ENCODE results near the gene MYH6.
"Not testable (repeated sequence)": the region's sequence is repeated elsewhere in the genome, so short reads cannot be mapped to it uniquely, and the experiment has no call there.

MYH6 gene

DNA sequence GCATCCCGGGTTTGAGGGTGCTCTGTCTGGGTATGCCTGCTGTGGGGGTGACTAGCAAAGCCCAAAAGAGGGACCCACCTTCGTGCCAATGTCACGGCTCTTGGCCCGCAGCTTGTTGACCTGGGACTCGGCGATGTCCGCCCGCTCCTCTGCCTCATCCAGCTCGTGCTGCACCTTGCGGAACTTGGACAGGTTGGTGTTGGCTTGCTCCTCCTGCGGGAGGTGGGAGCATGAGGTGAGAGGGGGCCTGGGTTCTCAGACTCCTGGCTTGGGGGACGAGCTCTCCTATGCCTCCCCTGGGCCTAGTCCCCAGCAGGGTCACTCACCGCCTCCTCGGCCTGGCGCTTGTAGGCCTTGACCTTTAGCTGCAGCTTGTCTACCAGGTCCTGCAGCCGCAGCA is 5.6 kb upstream of the MYH6 start:
- no peak for DNase-seq

GRCh38 chr14:23411563-23412525 is 3.8 kb upstream of the MYH6 start:
- DNase-seq = no peak

- DNase-seq = no peak
Measured at GRCh38 chr14:23409966-23410635, 2.0 kb upstream of the MYH6 start.

GRCh38 chr14:23409475-23409874 is 1.4 kb upstream of the MYH6 start:
- DNase-seq = no peak

DNA sequence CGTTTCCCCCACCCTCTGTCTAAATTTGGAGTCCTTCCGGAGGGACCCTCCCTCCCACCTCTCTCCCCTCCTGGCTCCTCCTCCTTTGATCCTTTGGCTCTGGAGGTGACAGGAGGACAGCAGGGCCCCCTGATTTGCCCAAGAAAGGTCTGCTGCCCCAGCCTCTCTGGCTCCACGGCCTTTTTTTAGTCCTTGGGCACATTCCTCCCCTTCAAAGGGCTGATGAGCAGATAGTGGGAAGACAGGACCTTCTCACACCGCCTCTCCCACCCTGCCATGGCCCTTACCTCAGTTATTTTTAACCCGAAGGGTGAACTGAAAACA is 196 bp upstream of the MYH6 start:
- DNase-seq = no peak

- no peak for DNase-seq
Measured at GRCh38 chr14:23406725-23407355, 1.2 kb downstream of the MYH6 start.

GRCh38 chr14:23406244-23406643 is 1.8 kb downstream of the MYH6 start:
- no peak for DNase-seq

- DNase-seq = no peak
Measured at GRCh38 chr14:23405516-23406025, 2.5 kb downstream of the MYH6 start.

DNA sequence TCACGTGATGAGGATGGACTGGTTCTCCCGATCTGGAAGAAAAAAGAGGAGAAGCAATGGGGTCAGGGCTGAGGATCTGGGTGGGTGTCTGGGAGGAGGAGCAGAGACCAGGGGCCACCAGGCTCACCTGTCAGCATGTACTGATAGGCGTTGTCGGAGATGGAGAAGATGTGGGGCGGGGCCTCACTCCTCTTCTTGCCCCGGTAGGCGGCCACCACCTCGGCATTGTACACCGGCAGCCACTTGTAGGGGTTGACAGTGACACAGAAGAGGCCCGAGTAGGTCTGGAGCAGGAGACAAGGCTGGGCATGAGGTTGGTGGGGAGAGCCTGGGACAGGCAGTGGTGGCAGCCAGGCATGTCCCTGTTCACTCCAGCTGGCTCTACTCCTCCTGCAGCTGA is 3.0 kb downstream of the MYH6 start:
- DNase-seq = no peak

DNA sequence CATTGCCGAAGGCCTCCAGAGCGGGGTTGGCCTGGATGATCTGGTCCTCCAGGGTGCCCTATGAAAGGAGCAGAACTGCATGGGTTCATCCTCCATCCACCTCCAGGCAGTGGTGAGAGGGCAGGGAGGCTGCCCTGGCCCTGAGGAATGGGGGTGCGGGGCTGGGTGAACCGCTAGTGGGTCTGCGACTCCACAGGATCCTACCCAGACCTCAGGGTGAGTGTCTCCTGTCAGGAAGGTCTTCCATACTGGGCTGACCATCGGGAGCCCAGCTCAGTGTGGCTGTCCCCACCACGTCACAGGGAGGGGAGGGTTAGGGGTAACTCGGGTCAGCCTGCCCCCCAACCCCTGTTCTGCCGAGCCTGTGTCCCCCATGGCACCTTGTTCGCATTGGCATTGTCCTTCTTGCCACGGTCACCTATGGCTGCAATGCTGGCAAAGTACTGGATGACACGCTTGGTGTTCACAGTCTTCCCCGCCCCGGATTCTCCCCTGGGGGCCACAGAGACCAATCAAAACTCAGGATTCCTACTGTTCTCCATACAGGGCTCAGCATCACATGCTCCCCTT is 3.7 kb downstream of the MYH6 start:
- no peak for DNase-seq

DNA sequence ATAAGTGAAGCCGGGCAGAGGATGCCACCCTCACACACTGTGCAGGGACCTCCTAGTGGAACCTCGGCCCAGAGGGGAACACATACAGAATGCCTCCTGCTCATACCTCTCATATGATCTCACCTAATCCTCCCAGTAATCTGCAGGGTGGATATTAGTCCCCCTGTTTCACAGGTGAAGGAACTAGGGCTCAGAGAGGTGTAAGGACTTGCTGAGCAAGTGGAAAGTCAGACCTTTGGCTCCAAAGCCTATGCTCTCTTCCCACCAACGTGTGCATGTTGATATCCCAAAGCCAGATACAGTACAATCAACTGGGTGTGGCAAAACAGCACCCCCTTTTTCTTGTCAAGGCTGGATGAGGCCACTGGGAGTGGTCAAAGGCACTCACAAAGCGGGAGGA is 4.2 kb downstream of the MYH6 start:
- DNase-seq = no peak

DNA sequence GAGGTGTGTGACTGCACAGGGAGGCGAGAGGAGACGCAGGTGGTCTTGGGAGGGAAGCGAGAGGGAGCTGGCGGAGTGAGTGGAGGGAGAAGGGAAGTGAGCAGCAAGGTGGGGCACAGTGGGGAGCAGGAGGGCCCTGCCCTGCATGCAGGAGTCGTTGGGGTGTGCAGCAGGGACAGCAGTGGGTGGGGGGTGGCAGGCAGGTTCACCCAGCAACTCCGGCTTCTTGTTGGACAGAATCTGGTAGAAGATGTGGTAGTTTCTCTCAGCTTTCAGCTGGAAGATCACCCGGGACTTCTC is 5.0 kb downstream of the MYH6 start:
- DNase-seq = no peak

DNA sequence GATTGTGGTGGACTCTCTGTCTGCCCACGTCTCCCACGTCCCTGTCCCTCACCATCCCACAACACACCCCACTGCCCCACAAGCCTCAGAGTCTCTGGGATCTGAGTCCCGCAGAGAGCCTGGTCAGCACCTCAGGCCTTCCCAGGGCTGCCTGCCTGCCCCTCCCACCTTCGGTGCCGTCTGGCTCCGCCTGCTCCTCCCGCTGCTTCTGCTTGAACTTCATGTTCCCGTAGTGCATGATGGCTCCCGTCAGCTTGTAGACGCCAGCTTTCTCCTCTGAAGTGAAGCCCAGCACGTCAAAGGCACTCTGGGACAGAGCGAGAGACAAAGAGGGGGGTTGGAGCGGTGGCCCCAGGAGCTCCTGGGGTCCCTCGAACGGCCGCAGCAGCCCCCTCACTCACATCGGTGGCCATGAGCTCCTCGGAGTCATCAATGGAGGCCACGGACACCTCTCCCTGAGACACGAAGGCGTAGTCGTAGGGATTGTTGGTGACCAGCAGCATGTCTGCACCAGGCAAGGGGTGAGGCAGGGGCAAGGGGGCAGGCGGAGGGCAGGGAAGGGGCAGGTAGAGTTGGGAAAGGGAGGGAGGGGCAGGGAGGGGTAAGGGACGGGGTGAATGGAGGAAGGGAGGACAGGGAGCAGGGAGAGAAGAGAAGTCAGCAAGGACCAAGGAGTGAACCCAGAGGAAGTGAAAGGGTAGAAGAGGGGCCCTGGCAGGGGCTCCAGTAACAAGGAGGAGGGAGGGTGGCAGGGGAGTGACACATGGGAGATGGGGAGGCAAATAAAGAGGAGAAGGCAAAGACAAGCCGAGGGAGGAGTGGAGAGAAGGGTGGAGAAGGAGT is 5.6 kb downstream of the MYH6 start:
- no peak for DNase-seq

DNA sequence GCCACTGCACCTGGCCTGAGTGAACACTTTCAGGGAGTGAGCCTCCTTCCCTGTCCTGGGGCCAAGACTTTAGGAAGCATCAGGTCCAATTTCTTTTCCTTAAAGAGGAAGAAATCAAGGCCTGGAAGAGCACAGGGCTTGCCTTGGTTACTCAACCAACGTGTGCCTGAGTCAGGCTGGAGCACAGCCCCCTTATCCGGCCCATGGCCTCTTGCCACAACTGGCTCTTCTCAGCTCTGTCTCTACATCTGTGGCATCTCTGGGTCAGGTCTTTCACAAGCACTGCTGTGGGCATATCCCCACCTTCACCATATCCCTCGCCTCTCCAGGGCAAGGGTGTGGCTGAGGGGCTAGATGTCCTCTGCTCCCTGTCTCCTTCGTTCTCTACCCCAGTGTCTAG is 6.8 kb downstream of the MYH6 start:
- no peak for DNase-seq

DNA sequence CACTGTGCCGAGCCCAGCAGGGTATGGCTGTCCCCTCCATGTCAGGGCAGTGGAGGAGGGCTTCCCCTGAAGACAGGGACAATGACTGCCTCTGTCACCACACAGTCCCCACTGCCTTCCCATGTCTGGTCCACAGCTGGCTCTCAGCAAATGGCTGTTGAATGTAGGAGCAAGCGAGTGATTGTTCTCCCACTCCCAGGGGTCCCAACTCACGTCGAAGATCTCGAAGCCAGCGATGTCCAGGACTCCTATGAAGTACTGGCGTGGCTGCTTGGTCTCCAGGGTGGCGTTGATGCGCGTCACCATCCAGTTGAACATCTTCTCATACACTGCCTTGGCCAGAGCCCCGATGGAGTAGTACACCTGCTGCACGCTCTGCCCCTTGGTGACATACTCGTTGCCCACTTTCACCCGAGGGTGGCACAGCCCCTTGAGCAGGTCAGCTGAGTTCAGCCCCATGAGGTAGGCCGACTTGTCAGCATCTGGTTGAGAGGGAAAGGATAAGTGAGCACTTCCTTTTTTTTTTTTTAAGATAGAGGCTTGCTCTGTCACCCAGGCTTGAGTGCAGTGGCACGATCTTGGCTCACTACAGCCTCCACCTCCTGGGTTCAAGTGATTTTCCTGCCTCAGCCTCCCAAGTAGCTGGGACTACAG is 7.5 kb downstream of the MYH6 start:
- not testable (repeated sequence) for DNase-seq

DNA sequence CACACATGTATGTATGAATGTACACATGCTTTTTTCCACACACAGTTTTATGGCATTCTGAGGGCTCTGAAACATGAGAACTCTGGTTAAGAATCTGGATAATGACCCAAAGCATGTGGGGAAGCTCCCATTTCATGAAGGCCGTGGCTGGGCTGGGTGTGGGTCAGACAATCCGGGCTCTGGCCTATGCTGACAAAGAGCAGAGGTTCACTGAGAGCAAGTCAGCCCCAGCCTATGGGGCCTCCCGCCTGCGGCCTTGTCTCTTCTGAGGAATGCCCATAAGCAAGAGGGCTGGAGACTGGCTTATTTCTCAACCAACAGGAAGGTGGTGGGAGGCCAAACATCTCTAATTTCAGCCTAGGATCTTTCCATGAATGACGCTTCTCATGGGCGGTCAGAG is 8.5 kb downstream of the MYH6 start:
- no peak for DNase-seq

DNA sequence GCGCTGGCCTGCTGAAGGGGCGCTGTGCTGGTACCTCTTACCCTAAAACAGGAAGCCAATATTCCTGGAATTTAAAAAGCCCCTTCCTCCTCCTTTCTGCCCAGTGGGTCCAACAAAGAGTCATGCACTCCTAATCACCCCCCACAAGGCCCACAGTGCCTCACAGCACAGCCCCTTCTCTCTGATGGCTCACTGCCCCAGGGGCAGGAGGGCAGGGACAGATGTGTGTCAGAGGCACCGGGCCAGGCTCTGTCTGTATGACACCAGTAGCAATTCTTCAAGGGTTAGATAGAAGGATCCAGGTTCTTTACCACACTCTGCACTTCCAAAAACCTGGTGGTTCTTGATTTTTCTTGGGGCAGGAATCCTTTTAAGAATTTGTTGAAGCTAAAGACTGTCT is 8.9 kb downstream of the MYH6 start:
- DNase-seq = no peak

DNA sequence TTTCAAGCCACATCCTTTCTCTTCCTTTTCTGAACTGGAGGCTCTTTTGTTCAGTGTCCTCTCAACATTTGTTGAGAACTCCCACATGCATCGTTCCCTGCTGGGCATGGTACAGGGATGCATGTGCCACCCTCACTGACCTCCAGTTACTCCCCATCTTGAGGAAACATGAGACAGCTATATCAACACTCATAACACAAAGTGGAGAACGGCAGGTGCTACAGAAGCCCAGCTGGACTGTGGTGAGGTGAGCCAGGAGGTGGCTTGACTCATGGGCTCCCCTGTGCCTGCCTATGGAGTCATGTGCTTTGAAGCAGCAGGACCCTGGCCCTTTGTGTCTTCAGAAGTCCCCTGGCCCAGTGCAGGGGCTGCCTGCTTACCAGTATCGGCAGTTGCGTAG is 9.7 kb downstream of the MYH6 start:
- DNase-seq = peak; percentile 79 to 82

DNA sequence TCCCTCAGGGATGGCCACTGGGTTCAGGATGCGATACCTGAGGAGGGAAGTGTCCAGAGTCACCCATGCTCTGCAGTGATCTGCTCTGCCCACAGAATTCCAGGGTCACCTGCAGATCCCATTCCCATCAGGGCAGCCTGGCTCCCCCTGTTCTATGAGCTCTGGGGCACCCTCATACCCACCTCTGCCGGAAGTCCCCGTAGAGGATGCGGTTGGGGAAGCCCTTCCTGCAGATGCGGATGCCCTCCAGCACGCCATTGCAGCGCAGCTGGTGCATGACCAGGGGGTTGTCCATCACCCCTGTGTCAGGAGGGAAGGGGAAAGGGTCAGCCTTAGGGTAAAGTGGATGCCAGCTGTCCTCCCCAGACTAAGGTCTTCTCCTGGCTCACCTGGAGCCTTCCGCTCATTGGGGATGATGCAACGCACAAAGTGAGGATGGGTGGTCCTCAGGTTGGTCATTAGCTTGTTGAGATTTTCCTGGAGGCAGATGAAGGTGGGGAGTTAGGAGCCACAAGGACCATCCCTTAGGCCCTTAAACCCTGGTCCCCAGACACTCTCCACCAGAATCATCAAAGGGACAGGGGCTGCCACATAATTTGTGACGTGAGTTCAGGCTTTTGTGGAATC is 11.2 kb downstream of the MYH6 start:
- DNase-seq = no peak

- DNase-seq = no peak
Measured at GRCh38 chr14:23396126-23396525, 11.9 kb downstream of the MYH6 start.

DNA sequence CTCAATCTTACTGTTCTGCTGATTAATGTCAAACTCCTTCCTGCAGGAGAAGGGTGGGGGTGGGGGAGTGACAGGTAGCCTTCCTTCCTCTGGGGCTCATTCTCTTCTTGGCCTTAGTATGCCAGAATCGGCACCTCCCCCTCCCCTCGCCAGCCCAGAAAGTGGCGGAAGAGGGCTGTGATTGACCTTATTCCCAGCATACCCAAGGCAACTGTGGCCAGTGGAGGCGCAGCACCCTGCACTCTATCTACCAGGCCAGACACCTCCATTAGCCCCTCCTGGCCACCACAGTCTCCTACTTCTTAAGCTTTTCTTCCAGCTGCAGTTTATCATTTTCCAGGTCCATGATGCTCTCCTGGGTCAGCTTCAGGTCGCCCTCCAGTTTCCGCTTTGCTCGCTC is 15.5 kb downstream of the MYH6 start:
- DNase-seq = no peak

- DNase-seq = not testable (repeated sequence)
Measured at GRCh38 chr14:23389871-23390270, 18.2 kb downstream of the MYH6 start.

Measured in SHP77 (cell line).